GM12865 (cell line): ENCODE measurements around the gene SSRP1.

Experiments
- DNase-seq: peaks from one replicate; pipeline ENCODE4 v3.0.0; 2010; ENCODE audit warnings: low read depth
- H3K4me3 ChIP-seq: 2 replicates; pipeline ENCODE4 v1.5.1; 2011; ENCODE audit warnings: mild to moderate bottlenecking, low read depth, low read length, control low read depth
- TF ChIP-seq, protein P1 (sequence below): IDR thresholded peaks from 2 replicates; pipeline ENCODE4 v1.5.1; 2011; ENCODE audit warnings: low read length, control low read depth, low read depth, inconsistent platforms; ENCODE audit not compliant: insufficient read depth; ENCODE audit errors: missing control alignments

SSRP1 gene

DNA sequence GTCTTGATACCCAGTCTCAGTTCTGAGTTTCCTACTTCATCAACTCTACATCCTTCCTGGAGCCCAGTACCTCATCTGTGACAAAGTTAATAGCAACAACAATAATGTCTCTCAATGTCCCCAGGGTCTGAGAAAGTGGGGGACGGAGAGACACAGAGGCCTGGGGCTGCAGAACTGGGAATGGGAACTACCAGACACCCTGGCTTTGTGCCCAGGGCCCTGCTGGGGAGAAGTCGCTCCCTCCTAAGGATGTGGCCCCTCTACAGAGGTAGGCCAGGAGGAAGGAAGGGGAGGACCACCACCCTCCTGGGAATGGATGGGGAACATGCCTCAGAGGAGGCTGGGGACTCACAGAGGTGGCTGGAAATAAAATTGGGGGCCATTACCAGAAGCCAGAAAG is 39.8 kb upstream of the SSRP1 start:
- no peak for DNase-seq
- H3K4me3 ChIP-seq, result no peak overlapping the region
- TF ChIP-seq, protein P1, sequence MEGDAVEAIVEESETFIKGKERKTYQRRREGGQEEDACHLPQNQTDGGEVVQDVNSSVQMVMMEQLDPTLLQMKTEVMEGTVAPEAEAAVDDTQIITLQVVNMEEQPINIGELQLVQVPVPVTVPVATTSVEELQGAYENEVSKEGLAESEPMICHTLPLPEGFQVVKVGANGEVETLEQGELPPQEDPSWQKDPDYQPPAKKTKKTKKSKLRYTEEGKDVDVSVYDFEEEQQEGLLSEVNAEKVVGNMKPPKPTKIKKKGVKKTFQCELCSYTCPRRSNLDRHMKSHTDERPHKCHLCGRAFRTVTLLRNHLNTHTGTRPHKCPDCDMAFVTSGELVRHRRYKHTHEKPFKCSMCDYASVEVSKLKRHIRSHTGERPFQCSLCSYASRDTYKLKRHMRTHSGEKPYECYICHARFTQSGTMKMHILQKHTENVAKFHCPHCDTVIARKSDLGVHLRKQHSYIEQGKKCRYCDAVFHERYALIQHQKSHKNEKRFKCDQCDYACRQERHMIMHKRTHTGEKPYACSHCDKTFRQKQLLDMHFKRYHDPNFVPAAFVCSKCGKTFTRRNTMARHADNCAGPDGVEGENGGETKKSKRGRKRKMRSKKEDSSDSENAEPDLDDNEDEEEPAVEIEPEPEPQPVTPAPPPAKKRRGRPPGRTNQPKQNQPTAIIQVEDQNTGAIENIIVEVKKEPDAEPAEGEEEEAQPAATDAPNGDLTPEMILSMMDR, result no peak

DNA sequence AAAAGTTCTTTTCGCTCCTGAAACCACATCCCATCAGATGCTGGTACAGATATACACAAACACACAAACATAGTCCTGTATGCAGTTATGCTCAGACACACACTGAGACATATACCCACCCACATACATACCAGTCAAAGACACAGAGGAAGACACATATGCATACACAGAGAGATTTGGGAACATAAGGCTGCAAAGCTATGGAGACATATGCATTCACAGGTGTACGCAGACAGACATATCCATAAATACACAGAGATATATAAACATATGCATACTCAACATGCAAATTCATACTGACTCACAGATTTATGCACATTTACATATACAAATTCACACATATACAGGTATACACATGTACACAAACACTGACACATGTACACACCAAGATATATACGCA is 39.3 kb upstream of the SSRP1 start:
- no peak for DNase-seq
- H3K4me3 ChIP-seq, result no peak overlapping the region
- TF ChIP-seq, protein P1, result no peak

DNA sequence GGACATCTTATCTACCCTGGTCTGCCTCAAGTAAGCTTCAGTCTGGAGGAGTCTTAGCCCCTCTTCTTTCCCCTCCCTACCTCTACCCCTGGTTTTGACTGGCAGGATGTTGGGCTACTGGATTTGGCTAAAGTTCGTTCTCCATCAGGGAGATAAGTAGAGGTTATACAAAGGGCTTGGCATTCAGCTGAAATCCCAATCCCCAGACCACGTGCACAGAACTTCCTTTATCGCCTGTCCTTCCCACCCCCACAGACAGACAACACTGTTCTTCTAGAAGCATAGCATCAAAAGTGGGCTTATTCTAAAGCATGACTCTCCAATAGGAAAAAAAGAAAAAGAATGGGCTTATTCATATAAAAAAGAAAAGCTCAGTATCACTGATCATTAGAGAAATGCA is 37.5 kb upstream of the SSRP1 start:
- TF ChIP-seq, protein P1, result no peak

DNA sequence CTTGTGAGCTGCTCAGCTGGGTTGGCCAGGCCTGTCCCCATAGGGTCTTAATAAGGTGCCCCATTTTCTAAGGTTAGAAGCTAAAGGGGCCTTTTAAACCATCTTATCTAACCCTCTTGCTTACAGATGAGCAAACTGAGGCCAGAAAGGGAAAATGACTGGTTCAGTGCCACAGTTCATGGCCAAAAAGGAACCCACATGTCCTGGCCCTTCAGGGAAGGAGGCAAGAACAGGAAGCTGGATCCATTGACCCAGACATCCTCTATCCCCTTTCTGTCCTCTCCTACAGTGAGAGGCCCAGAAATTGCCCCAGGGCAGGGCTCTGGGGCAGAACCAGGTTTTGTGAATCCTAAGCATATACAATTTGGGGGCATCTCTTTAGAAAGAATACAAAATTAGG is 35.2 kb upstream of the SSRP1 start:
- no peak overlapping the region for H3K4me3 ChIP-seq
- TF ChIP-seq, protein P1, result no peak
- DNase-seq, result no peak

More for the DNA sequence above, 37.5 kb upstream of the SSRP1 start:
- DNase-seq, result no peak
- H3K4me3 ChIP-seq, result no peak overlapping the region

DNA sequence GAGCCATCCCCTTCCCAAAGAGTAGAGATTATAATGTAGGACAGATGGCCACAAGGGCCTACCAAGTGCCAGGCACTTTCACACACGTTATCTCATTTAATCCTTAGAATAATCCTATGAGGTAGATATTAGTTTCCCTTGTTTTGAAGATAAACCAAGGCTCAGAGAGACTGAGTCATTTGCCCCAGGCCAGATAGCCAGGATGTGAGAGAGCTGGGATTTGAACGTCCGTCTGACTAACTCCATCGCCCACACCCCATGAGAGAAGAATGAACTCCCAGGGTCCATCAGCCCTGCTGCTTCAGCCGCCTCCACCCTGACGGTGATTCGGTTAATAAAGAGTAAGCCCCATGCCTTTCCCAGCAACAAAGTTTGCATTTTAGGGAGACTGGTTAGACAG is 34.6 kb upstream of the SSRP1 start:
- TF ChIP-seq, protein P1, result no peak
- DNase-seq, result no peak
- no peak overlapping the region for H3K4me3 ChIP-seq

DNA sequence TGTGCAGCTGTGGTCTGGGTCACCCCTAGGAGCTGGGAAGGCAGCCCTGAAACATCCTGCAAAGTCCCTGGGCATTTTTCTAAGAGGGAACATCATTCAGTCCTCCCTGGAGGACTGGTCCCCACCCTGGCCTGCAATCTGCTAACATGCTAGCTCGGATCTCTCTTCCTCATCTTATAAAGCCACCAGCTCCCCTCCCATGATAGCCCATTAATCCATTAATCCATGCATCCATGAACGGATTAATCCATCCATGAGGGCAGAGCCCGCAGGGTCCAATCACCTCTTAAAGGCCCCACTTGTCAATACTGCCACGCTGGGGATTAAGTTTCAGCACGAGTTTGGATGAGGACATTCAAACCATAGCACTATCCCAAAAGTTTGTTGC is 33.1 kb upstream of the SSRP1 start:
- H3K4me3 ChIP-seq, result no peak overlapping the region
- TF ChIP-seq, protein P1, result no peak
- no peak for DNase-seq

DNA sequence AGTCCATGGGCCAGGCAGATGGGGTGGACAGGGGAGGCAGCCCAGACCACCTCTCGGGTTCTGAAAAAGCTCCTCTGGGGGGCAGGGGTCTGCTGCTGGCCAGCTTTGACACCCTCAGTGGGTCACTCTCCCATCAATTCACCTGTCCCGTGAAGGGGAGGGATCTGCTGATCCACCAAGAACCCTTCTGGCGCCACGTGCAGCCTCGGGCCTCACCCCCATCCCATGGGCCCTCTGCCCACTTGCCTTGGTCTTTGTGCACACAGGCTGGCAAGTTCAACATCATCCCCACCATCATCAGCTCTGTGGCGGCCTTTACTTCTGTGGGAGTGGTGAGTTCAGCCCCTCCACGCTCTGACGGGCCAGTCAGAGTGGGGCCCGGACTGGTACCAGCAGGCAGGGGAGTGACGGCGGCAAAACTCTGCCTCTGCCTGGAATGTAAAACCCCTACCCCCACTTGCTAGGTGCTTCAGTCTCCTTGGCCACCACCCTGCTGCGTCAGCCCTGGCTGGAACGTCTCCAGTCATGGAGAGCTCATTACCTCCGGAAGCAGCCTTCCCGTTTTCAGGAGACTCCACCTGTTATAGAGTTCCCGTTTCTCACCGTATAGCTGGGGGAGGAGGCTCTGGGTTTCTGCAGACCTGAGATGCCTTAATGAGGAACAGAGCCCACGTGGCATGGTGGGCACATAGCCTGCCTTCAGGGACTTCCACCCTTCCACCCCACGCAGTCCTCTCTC is 32.6 kb upstream of the SSRP1 start:
- no peak overlapping the region for H3K4me3 ChIP-seq
- TF ChIP-seq, protein P1, result no peak
- no peak for DNase-seq
